GM18505 (cell line): ENCODE measurements around the gene SNX24.
"Not testable (repeated sequence)": the region's sequence is repeated elsewhere in the genome, so short reads cannot be mapped to it uniquely, and the experiment has no call there.

Experiments
- ATAC-seq: cut with Tn5 transposase; IDR thresholded peaks from one replicate; pipeline ENCODE4 v1.9.1; 2021; ENCODE audit not compliant: unreplicated experiment
- POLR2A ChIP-seq: IDR thresholded peaks from 4 replicates; pipeline ENCODE4 v1.6.1; 2011; ENCODE audit warnings: borderline replicate concordance; ENCODE audit not compliant: insufficient read depth, insufficient read length; ENCODE audit errors: extremely low read depth

Gene SNX24

DNA sequence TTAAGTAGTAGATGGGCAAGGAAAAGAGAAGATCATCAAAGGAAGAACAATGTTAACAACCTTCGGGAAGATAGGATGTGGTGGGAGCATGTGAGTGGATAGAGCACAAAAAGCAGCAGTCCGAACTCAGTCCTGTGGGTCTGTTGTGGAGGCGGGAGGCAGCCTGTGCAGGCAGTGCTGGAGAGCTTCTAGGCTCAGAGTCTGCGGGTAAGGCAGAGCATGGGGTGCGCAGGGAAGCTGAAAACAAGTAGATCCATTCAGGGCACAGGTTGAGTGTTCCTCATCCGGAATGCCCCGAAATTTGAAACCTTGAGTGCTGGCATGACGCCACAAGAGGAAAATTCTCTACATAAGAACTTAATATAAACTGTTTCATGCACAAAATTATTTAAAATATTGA lies 106.2 kb downstream of the SNX24 start:
- no peak for TF ChIP-seq POLR2A
- ATAC-seq = no peak

DNA sequence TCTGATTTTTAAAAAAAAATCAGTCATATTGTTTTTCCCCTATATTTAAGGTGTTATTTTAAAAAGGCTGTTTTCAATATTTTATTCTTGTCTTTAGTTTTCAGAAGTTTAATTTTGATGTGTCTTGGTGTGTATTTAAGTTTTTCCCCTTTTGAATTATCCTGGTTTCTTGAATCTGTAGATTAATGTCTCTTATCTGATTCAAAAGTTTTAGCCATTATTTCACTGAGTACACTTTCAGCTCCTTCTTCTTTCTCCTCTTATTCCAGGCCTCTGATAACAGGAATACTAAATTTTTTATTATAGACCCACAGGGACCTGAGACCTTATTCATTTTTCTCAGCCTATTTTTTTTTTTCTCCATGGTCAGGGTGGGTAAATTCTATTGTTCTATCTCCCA lies 109.3 kb downstream of the SNX24 start:
- no peak for TF ChIP-seq POLR2A
- no peak for ATAC-seq

DNA sequence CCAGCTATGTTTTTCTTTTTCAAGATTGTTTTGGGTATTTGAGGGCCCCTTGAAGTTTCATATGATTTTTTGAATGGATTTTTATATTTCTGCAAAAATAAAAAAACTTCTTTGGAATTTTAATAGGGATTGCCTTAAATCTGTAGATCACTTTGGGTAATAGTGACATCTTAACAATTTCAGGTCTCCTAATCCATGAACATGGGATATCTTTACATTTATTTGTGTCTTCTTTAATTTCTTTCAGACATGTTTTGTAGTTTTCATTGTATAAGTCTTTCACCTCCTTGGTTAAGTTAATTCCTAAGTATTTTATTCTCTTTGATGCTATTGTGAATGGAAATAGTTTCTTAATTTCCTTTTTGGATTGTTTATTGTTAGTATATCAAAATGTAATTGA lies 112.0 kb downstream of the SNX24 start:
- no peak for ATAC-seq

DNA sequence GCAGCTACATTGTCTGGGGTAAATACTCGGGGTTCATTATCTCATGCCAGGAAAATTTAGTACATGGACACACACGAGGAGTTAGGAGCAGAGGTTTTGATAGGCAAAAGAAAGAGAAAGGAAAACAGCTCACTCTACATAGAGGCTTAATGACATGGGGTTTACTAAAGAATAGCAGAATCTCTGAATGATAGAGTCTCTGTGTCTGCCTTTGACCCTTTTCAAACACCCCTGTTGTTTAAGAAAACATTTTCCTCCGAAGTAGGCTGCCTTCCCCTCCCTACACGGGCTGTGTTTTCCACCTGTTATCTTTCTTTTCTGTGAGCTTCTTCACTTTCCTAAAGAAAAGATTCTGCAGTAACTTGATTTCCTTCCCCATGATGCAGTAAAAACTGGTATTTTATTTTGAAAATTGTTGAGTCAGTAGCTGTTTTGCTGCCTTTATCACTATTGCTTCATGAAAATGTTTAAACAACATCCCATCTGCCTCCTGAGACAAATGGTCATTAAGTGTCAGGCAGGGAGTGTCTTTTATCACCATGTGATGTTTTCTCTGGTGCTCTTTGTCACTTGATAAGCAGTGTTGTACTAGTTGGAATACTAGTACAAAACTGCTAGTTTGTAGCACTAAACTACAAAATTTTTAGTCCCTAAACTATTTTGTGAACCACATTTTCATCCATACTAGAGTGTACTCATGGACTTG lies 114.5 kb downstream of the SNX24 start:
- no peak for ATAC-seq

More for the DNA sequence above, 112.0 kb downstream of the SNX24 start:
- TF ChIP-seq POLR2A = no peak

DNA sequence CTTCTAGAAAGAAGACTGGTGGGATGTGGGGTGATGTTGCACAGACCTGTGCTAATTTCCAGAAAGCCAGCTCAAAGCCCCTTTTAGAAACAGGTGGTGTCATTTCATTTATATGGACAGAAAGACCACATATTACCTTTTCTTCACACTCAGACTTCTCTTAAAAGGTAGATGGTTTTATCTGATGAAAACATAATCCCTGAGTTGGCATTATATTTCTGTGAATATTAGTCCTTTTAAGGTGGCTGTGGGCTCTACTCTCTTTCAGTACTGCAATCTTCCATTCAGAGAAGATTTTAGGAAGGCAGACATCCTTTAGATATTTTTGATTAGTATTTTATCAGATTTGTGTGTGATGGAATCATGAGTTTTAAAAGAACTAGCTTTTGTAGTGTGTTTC lies 117.9 kb downstream of the SNX24 start:
- no peak for TF ChIP-seq POLR2A
- no peak for ATAC-seq

More for the DNA sequence above, 114.5 kb downstream of the SNX24 start:
- TF ChIP-seq POLR2A = no peak

DNA sequence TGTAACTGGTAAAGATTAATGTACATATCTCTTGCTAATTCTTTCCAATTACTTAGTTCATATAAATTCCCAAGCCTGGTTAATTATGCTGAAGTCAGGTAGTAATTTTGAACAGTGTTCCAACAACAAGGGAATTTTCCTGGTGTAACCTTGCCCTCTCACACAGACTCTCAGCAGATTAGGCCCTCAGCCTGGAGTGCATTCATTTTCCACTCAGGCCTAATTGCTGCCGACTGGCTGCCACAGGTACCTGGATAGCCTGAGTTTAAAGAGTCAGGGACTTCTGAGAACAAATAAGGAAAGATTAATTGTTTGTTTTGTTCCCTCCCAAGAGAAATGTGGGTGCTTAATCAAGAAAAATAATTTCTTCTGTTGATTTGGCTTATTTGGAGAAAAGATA lies 119.7 kb downstream of the SNX24 start:
- ATAC-seq = no peak
- no peak for TF ChIP-seq POLR2A

DNA sequence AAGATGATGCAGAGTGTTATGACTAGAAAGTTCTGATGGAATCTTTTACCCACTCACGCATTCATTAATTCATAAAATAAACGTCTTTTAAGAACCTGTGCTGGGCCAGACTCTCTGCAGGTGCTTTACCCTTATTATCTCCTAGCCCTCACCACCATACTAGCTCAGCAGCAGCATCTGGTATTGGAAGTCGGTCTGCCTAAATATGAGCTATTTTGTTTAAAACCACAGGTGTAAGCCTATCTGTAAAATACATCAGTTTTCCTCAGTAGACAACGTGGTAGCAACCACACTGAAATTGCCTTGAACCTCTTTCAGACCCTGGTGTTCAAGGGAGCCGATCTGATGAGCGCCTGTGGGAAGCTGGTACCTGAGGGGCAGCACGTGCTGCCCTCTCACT lies 121.7 kb downstream of the SNX24 start:
- ATAC-seq = no peak

DNA sequence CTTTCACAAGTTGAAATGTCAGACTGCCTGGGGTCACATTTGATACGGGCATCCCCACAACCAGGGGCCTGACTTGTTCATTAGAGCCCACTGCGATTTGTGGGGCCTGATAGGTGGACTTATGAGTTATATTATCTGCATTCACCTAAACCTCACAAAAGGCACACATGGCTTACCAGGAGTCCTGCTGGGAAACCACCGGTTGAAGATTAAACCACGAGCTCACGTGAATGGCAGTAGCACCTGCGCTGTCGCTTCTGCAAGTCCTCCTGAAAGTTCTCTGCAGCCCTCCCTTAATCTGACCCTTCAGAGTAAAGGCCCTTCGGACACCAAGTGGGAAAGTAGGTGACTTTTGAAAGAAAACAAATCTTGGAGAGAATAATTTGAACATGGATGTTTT lies 122.2 kb downstream of the SNX24 start:
- peak; percentile 88 for ATAC-seq
- no peak for TF ChIP-seq POLR2A

More for the DNA sequence above, 121.7 kb downstream of the SNX24 start:
- TF ChIP-seq POLR2A = no peak

DNA sequence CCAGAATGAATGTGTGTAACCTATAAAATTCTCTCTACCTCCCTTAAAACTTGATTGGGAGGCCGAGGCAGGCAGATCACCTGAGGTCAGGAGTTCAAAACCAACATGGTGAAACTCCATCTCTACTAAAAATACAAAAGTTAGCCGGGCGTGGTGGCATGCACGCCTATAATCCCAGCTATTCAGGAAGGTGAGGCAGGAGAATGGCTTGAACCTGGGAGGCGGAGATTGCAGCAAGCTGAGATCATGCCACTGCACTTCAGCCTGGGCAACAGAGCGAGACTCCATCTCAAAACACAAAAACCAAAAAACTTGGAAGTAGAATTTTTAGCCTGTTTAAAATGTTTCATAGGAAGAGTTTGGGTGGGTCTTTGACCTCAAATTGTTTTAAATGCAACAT lies 122.6 kb downstream of the SNX24 start:
- ATAC-seq = not testable (repeated sequence)

DNA sequence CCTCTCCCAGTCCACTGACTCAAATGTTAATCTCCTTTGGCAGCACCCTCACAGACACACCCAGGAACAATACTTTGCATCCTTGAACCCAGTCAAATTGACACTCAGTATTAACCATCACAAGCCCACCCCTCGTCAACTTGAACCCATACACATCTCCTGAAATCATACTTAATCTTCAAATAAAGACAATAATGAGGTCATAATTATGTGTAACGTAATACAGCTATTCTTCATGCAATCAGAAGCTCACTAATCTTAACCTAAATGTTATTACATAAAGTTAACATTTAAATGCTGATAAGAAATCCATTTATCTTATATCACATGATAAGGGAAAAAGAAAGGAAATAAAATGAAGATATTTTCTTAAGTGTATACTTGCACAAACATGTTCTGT lies 125.9 kb downstream of the SNX24 start:
- no peak for ATAC-seq

DNA sequence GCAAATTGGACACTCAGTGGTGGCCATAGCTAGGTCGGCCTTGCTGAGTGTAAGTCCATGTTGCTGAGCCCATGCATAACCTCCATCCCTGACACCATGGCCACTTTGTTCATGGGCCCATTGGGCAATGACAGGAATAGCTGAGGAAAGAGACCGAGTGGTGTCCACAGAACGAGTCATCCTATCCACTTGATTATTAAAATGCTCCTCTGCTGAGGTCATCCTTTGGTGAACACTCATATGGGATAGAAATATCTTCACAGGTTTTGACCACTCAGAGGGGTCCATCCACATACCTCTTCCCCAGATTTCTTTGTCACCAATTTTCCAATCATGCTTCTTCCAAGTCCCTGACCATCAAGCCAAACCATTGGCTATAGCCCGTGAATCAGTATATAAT lies 127.5 kb downstream of the SNX24 start:
- TF ChIP-seq POLR2A = no peak
- no peak for ATAC-seq

More for the DNA sequence above, 125.9 kb downstream of the SNX24 start:
- no peak for TF ChIP-seq POLR2A

DNA sequence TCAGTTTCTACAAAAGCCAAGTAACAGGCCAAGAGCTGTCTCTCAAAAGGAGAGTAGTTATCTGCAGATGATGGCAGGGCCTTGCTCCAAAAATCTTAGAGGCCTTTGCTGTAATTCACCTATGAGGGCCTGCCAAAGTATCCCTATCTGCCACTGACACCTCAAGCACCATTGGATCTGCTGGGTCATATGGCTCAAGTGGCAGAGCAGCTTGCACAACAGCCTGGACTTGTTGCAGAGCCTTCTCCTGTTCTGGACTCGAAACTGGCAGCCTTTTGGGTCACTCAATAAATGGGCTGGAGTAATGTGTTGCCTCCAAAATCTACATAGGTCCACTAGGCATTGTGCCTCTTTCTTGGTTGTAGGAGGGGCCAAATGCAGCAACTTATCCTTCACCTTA lies 128.3 kb downstream of the SNX24 start:
- ATAC-seq = not testable (repeated sequence)

DNA sequence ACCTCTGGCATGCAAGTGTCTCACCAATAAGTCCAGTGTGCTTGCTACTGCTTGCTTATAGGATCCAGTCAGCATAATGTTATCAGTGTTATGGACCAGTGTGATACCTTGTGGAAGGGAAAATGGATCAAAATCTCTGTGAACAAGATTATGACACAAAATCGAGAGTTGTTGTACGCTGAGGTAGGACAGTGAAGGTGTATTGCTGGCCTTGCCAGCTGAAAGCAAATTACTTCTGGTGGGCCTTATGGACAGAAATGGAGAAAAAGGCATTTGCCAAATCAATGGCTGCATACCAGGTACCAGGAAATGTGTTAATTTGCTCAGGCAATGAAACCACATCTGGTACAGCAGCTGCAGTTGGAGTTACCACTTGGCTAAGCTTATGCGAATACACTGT lies 128.8 kb downstream of the SNX24 start:
- ATAC-seq = not testable (repeated sequence)

DNA sequence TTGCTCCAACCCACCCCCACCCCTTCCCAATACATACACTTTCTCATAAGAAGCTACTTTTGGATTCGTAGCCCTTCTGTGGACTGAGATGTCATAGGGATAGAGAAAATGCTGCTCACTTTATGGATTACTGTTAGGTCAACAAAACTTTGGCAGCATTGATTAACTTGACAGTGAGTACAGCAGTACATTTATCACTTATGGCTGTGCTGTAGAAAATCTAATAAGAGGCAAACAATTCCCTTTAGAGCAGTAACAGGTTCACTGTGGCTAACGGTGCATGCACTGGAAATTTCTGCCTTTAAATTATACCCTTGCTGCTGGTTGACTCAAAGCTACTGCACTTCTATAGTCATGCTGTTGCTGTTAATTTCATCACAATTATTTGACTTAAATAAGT lies 131.9 kb downstream of the SNX24 start:
- no peak for ATAC-seq
- TF ChIP-seq POLR2A = no peak

DNA sequence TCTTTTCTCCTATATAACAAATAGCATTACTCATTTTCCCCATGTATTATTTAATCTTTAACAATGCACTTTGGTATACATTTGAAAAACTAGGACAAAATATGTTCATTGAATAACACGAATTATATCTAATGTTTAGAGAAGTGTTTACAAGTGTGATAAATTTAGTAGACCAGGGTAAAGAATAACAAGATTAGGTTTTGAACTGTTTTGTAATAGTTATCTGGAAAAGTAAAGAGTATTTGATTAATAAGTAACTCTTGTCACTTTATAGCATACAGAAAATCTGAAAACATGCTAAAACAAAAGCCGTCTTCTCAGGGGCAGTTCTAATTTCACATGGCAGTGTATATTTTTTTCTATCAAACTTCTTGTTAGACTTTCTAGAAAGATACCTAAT lies 132.7 kb downstream of the SNX24 start:
- TF ChIP-seq POLR2A = no peak
- ATAC-seq = no peak
